GM21515 (cell line): ENCODE data around the gene EXOC6.

Source experiments
- ATAC-seq: cut with Tn5 transposase; IDR thresholded peaks from one replicate; pipeline ENCODE4 v1.9.1; 2021; ENCODE audit not compliant: unreplicated experiment

The EXOC6 gene

GRCh38 chr10:93063144-93063976, 215.0 kb downstream of the EXOC6 start:
- no peak for ATAC-seq

GRCh38 chr10:93063977-93064660, 215.8 kb downstream of the EXOC6 start:
- ATAC-seq: no peak

- ATAC-seq: no peak
Observed at GRCh38 chr10:93064874-93065660, 216.7 kb downstream of the EXOC6 start.

- no peak for ATAC-seq
Observed at GRCh38 chr10:93065675-93066543, 217.6 kb downstream of the EXOC6 start.

DNA sequence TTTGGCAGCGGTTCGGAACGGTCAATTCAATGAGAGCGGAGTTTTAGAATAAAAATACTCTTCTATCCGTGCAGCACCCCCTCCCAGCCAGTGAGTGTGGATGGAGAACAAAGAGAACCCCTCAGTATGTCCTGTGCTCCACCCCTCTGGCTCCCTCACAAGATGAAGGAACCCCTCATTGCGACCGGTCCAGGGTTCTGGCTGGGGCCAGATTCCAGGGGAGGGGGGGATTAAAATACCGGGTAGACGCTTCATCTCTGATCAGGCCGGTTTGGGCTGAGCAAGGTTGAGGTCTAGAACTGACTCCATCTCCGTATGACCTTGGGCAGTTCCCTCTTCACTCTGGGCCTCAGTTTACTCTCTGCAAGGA, 218.2 kb downstream of the EXOC6 start:
- ATAC-seq: no peak

GRCh38 chr10:93067443-93068365, 219.4 kb downstream of the EXOC6 start:
- ATAC-seq: no peak

DNA sequence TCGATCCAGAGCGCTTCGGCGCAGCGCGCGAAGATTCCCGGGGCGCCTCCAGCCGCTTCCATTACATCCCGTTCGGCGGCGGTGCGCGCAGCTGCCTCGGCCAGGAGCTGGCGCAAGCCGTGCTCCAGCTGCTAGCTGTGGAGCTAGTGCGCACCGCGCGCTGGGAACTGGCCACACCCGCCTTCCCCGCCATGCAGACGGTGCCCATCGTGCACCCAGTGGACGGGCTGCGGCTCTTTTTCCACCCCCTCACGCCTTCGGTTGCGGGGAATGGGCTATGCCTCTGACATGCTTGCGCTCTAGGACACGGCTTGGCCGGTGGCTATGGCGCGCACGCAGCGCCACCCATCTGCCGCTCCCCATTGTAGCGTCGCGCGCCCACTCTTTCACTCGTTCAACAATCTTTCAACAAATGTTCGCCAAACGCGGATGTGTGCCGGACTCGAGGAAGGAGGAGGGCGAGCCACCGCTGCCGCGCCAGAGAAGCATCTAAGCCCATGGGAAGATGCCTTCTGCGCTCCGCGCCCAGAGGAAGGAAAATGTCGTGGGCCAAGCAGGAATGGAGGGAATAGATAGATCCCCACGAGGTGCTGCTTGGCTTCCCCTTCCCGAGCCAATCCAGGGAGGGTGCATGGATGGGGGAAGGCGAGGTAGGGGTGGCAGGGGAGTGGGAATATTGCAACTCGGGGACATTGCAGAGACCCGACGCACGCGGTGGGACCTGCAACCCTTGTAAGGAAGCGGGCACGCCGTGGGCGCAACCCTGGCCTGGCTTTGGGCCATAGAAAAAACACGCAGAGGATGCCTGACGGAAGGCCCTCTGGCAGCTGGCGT, 220.3 kb downstream of the EXOC6 start:
- no peak for ATAC-seq

DNA sequence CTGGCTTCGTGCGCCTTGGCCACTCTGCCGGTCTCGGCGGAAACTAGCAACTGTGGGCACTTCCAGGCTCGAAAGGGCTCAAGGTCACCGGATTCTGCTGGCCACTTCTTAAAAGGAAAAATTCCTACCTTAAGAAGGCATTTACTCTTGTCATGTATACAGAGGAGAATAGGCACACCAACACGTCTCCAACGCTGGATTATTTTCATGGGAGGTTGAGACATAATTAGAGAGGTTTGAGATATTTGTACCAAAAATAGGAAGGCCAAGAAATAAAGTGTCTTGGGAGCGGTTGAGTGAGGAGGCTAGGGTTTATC, 220.9 kb downstream of the EXOC6 start:
- no peak for ATAC-seq

DNA sequence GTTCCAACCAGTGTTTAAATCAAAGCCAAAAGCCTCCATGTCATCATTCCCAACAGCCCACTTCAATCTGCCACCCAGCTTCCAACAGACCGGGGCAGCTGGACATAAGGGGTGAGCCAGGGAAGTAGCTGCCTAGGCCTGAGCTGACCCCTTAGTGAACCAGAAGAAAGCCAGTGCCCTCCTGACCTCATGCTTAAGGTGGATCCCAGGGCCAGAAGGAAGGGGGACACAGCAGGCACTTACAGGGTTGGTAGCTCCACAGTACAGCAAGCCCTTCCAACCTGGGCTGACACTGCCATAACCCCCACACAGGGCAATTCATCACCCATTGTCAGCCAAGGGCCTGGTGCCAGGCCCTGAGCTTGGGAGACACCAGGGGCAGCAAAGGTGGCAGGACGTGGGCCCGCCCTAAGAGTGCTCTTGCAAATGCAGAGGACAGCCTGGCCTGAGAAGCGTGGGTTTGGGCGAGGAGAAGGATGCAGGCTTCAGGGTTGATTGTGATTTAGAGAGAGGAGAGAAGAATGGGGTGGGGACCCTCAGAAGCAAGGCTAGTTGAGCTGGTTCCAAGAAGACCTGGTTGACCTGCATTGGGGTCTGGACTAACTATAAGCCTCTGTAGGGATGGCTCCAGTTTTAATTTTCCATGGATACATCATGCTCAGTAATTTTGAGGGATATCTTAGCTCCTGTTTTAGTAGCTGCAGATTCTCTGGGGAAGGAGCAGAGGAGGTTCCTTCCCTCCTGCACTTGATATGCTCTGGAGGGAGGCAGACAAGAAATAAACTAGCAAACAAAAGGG, 222.3 kb downstream of the EXOC6 start:
- no peak for ATAC-seq

DNA sequence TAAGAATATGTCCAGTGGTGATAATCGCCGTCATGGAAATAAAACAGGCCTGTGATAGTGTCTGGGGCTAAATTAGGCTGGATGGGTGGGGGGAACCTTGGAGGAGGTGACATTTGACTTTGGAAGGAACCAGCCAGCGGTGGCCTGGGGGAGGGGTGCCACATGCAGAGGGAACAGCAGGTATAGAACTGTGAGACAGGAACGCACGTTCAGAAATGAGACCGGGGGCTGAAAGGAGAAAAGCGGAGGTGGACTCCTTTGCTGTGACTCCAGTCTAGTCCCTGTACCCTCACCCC, 222.8 kb downstream of the EXOC6 start:
- no peak for ATAC-seq

DNA sequence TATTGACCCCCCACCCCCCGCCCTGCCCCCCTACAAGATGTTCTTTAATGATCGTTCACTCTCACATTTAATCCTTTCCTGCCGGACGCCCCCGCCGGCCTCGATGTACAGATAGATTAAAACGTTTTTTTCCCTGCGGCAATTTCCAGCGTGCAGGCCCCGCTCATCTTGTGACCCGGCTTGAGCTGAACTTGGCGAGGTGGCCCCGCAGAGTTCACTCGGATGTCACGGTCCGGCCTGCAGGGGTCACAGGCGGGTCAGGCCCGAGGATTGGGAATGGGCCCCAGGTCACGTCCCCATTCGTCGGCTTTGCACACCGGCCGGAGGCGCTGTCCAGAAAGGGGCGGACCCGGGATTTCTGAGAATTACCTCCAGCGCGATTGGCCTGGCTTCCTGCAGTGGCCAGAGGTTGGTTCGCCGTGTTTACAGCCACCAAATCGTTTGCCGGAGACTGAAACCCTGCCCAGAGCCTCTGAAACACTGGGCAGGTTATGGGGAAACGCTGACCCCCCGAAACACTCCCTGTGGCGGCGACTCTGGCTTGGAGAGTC, 223.4 kb downstream of the EXOC6 start:
- ATAC-seq: no peak

- ATAC-seq: no peak
Observed at GRCh38 chr10:93072225-93072712, 223.9 kb downstream of the EXOC6 start.

GRCh38 chr10:93072713-93073538, 224.6 kb downstream of the EXOC6 start:
- ATAC-seq: no peak

DNA sequence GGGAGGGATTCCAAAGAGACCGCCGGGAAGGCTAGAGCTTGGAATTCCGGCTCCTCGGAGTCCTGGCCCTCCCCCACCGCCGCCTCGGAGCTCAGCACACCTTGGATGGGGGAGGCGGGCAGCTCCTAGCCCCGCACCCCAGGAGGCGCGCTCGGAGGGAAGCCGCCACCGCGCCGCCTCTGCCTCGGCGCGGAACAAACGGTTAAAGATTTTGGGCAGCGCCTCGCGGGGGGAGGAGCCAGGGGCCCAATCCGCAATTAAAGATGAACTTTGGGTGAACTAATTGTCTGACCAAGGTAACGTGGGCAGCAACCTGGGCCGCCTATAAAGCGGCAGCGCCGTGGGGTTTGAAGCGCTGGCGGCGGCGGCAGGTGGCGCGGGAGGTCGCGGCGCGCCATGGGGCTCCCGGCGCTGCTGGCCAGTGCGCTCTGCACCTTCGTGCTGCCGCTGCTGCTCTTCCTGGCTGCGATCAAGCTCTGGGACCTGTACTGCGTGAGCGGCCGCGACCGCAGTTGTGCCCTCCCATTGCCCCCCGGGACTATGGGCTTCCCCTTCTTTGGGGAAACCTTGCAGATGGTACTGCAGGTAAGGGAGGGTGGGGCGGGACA, 225.3 kb downstream of the EXOC6 start, which contains the start of gene CYP26A1:
CYP26A1 (plus strand) TSS at position 355 of the 608 bp plus-strand sequence; CDS start at position 397, 42 bp downstream.
- ATAC-seq: no peak

DNA sequence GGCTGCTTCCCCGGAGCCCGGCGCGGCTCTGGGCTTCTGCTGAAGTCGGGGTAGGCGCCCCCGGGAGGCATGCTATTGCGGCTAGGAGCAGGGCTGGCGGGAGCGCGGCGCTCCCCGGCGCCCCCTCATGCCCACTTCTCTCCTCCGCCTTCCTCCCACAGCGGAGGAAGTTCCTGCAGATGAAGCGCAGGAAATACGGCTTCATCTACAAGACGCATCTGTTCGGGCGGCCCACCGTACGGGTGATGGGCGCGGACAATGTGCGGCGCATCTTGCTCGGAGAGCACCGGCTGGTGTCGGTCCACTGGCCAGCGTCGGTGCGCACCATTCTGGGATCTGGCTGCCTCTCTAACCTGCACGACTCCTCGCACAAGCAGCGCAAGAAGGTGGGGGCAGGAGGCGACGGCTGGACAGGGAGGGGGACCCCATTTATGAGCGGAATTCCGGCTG, 225.9 kb downstream of the EXOC6 start:
- no peak for ATAC-seq

DNA sequence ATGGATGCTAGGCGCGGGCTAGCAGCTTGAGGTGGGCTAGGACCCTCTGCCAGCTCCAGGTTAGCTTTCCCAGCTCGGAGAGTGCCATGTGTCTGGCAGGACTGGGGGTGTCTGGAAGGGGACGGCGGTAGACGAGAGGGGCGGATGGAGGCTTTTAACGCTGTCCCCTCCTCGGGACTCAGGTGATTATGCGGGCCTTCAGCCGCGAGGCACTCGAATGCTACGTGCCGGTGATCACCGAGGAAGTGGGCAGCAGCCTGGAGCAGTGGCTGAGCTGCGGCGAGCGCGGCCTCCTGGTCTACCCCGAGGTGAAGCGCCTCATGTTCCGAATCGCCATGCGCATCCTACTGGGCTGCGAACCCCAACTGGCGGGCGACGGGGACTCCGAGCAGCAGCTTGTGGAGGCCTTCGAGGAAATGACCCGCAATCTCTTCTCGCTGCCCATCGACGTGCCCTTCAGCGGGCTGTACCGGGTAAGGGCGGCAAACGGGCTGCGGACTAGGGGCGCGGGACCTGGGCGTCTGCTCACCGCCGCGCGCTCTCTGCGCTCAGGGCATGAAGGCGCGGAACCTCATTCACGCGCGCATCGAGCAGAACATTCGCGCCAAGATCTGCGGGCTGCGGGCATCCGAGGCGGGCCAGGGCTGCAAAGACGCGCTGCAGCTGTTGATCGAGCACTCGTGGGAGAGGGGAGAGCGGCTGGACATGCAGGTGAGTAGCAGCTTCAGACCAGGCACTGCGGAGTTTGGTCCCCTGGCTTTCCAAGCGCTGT, 226.5 kb downstream of the EXOC6 start:
- no peak for ATAC-seq
